CD14-positive monocyte (primary cell): ENCODE data around the gene SCN4B. TPM values are rescaled to one million over a fixed set of nuclear protein-coding genes. Genes with fewer than 3 reads are reported as not detected.
A peak's percentile ranks its signal among the peaks of the same experiment; 100 is the strongest.

Source experiments
- DNase-seq, 3 donors: peaks; one replicate each; pipeline ENCODE4 v3.0.0-alpha.2; 2011 to 2022
- H2AFZ ChIP-seq: 2 replicates; pipeline ENCODE4 v1.6.0; 2012; ENCODE audit warnings: mild to moderate bottlenecking, low read depth, low read length, inconsistent platforms; ENCODE audit not compliant: insufficient read depth, poor library complexity, severe bottlenecking
- H3K27ac ChIP-seq, 2 donors: 1 replicate in 1 of 2; 2 replicates in 1 of 2; pipeline ENCODE4 v1.5.1; 2012 to 2013; ENCODE audit warnings: low read length in 2 of 2, control low read depth in 1 of 2, inconsistent platforms in 1 of 2, low read depth in 1 of 2, mild to moderate bottlenecking in 1 of 2
- H3K27me3 ChIP-seq, 2 donors: one replicate each; pipeline versions ENCODE4 v1.6.0 to v1.6.1; 2011 to 2013; ENCODE audit warnings: low read length in 2 of 2; ENCODE audit not compliant: control insufficient read depth in 2 of 2, insufficient read depth in 2 of 2
- H3K36me3 ChIP-seq, 2 donors: replicated peaks in 1 of 2; 1 replicate in 1 of 2; 2 replicates in 1 of 2; pipeline versions ENCODE4 v1.5.1 to v1.6.1; 2012 to 2013; ENCODE audit warnings: low read length in 2 of 2, control low read depth in 1 of 2, inconsistent platforms in 1 of 2, mild to moderate bottlenecking in 1 of 2; ENCODE audit not compliant: insufficient read depth in 2 of 2, control insufficient read depth in 1 of 2
- H3K4me1 ChIP-seq, 2 donors: 1 replicate in 1 of 2; 2 replicates in 1 of 2; pipeline versions ENCODE4 v1.5.1 to v1.6.1; 2012 to 2013; ENCODE audit warnings: low read length in 2 of 2, control low read depth in 1 of 2, inconsistent platforms in 1 of 2, mild to moderate bottlenecking in 1 of 2, moderate library complexity in 1 of 2; ENCODE audit not compliant: insufficient read depth in 2 of 2, control insufficient read depth in 1 of 2
- H3K4me2 ChIP-seq: replicated peaks from 2 replicates; pipeline ENCODE3; 2012; ENCODE audit warnings: low read length, moderate library complexity, mild to moderate bottlenecking; ENCODE audit not compliant: poor library complexity, severe bottlenecking; ENCODE audit errors: extremely low read depth
- H3K4me3 ChIP-seq, 3 experiments: fragments of 200-600 bp in 1 of 3; sonication (generic) in 1 of 3; replicated peaks in 1 of 3; 1 replicate in 2 of 3; 2 replicates in 1 of 3; pipeline ENCODE4 v1.5.1; 2011 to 2013; ENCODE audit warnings: low read length in 3 of 3, mild to moderate bottlenecking in 3 of 3, control low read depth in 2 of 3, low read depth in 2 of 3, inconsistent platforms in 1 of 3, moderate library complexity in 1 of 3
- H3K79me2 ChIP-seq: 2 replicates; pipeline ENCODE4 v1.6.0; 2012; ENCODE audit warnings: mild to moderate bottlenecking, control low read depth, inconsistent platforms, low read length, moderate library complexity; ENCODE audit not compliant: insufficient read depth
- H3K9ac ChIP-seq: 2 replicates; pipeline ENCODE4 v1.6.0; 2017; ENCODE audit warnings: low read length, mild to moderate bottlenecking; ENCODE audit not compliant: insufficient read depth, poor library complexity, severe bottlenecking
- H3K9me3 ChIP-seq, 2 donors: replicated peaks in 1 of 2; 1 replicate in 1 of 2; 2 replicates in 1 of 2; pipeline versions ENCODE4 v1.5.1 to v1.6.1; 2012 to 2013; ENCODE audit warnings: low read length in 2 of 2, control low read depth in 1 of 2; ENCODE audit not compliant: control insufficient read depth in 1 of 2, insufficient read depth in 1 of 2
- H4K20me1 ChIP-seq: 2 replicates; pipeline ENCODE4 v1.6.0; 2012; ENCODE audit warnings: mild to moderate bottlenecking, low read length, control low read depth, moderate library complexity; ENCODE audit not compliant: insufficient read depth
- H3K27ac Mint-ChIP-seq, 7 donors: one replicate each; pipeline ENCODE4 v1.8.0; 2020; ENCODE audit warnings: mild to moderate bottlenecking in 7 of 7, mixed read lengths in 7 of 7, moderate library complexity in 6 of 7, inconsistent platforms in 2 of 7
- H3K27me3 Mint-ChIP-seq, 3 donors: one replicate each; pipeline ENCODE4 v1.8.0; 2021 to 2022; ENCODE audit warnings: low read depth in 3 of 3, mild to moderate bottlenecking in 3 of 3, mixed read lengths in 3 of 3, moderate library complexity in 3 of 3, inconsistent platforms in 1 of 3
- H3K36me3 Mint-ChIP-seq, 2 donors: one replicate each; pipeline ENCODE4 v1.8.0; 2020; ENCODE audit warnings: mixed read lengths in 2 of 2, inconsistent platforms in 1 of 2, mild to moderate bottlenecking in 1 of 2
- H3K4me1 Mint-ChIP-seq: one replicate; pipeline ENCODE4 v1.8.0; 2020; ENCODE audit warnings: mild to moderate bottlenecking, mixed read lengths
- H3K4me3 Mint-ChIP-seq, 2 donors: one replicate each; pipeline ENCODE4 v1.8.0; 2020; ENCODE audit warnings: mild to moderate bottlenecking in 2 of 2, mixed read lengths in 2 of 2, moderate library complexity in 1 of 2
- H3K9me3 Mint-ChIP-seq, 7 donors: one replicate each; pipeline ENCODE4 v1.8.0; 2020 to 2022; ENCODE audit warnings: mixed read lengths in 7 of 7, mild to moderate bottlenecking in 6 of 7, moderate library complexity in 6 of 7, inconsistent platforms in 2 of 7
- whole genome bisulfite sequencing: methylation state at CpG from one replicate; pipeline ENCODE4 v1.1.5; 2013; ENCODE audit warnings: missing lambda C conversion rate; ENCODE audit not compliant: insufficient coverage; 5-methylcytosine and 5-hydroxymethylcytosine counted together
- intact Hi-C, 2 donors: fragments of 100-400 bp; cut with micrococcal nuclease; formaldehyde crosslinking; loops; one replicate each; pipeline versions ENCODE4 v1.15.0 to v1.15.1; 2023
- polyA plus RNA-seq, 3 donors: library from polyadenylated mRNA; depleted of rRNA in 1 of 3; unstranded in 2 of 3; stranded (reverse) in 1 of 3; fragments of 300-500 nt in 2 of 3; fragments of >200 nt in 1 of 3; fragmentation: Illumina TruSeq in 2 of 3; gene quantifications; 1 replicate in 2 of 3; 2 replicates in 1 of 3; pipeline ENCODE4 v1.2.3, GENCODE V29; 2012 to 2021
- TF ChIP-seq, protein P1 (sequence below): fragments of 200-600 bp; IDR thresholded peaks from one replicate; pipeline ENCODE4 v1.8.0; 2022; ENCODE audit warnings: antibody characterized with exemption, mild to moderate bottlenecking

The SCN4B gene
- polyA plus RNA-seq, 3 donors = 0.76 TPM; not detected in 2

GRCh38 chr11:118175993-118176777 is 23.6 kb upstream of the SCN4B start, which contains the start of gene SCN2B:
Gene SCN2B, minus strand, starts transcription at chr11:118176639. Its CDS starts 208 bp downstream, at chr11:118176431.
- no peak for DNase-seq
- Histone ChIP-seq H3K4me3 (no peak within 1 kb of the TSS), H3K4me1 (peaks cover 34 to 38% of the 10 kb centered on the region in 2 donors), H3K36me3 (no peaks in the 10 kb centered on the region), H3K27me3 (no peaks in the 10 kb centered on the region), H3K9me3 (no peaks in the 10 kb centered on the region), H3K79me2 (no peaks in the 10 kb centered on the region), H3K4me2 (no peak within 1 kb of the TSS), H2AFZ (no peak within 1 kb of the TSS), H3K9ac (no peak within 1 kb of the TSS), H4K20me1 (no peaks in the 10 kb centered on the region), H3K27ac (no peak within 1 kb of the TSS)
- H3K36me3 Mint-ChIP-seq = no peaks in the 10 kb centered on the region
- intact Hi-C loops = no loop called here
- peak within 1 kb of the TSS in 3 of 7 donors; percentile 10 to 58 (median 32) for H3K27ac Mint-ChIP-seq
- TF ChIP-seq, protein P1, sequence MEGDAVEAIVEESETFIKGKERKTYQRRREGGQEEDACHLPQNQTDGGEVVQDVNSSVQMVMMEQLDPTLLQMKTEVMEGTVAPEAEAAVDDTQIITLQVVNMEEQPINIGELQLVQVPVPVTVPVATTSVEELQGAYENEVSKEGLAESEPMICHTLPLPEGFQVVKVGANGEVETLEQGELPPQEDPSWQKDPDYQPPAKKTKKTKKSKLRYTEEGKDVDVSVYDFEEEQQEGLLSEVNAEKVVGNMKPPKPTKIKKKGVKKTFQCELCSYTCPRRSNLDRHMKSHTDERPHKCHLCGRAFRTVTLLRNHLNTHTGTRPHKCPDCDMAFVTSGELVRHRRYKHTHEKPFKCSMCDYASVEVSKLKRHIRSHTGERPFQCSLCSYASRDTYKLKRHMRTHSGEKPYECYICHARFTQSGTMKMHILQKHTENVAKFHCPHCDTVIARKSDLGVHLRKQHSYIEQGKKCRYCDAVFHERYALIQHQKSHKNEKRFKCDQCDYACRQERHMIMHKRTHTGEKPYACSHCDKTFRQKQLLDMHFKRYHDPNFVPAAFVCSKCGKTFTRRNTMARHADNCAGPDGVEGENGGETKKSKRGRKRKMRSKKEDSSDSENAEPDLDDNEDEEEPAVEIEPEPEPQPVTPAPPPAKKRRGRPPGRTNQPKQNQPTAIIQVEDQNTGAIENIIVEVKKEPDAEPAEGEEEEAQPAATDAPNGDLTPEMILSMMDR = no peak
- H3K4me1 Mint-ChIP-seq = peaks cover 41% of the 10 kb centered on the region
- peaks cover 6 to 15% (median 11%) of the 10 kb centered on the region in 3 donors for H3K27me3 Mint-ChIP-seq
- H3K9me3 Mint-ChIP-seq = no peaks in the 10 kb centered on the region
- 94% methylated on average over 8 of the region's 14 CpGs for WGBS
- peak within 1 kb of the TSS in 1 of 2 donors; percentile 17 for H3K4me3 Mint-ChIP-seq

DNA sequence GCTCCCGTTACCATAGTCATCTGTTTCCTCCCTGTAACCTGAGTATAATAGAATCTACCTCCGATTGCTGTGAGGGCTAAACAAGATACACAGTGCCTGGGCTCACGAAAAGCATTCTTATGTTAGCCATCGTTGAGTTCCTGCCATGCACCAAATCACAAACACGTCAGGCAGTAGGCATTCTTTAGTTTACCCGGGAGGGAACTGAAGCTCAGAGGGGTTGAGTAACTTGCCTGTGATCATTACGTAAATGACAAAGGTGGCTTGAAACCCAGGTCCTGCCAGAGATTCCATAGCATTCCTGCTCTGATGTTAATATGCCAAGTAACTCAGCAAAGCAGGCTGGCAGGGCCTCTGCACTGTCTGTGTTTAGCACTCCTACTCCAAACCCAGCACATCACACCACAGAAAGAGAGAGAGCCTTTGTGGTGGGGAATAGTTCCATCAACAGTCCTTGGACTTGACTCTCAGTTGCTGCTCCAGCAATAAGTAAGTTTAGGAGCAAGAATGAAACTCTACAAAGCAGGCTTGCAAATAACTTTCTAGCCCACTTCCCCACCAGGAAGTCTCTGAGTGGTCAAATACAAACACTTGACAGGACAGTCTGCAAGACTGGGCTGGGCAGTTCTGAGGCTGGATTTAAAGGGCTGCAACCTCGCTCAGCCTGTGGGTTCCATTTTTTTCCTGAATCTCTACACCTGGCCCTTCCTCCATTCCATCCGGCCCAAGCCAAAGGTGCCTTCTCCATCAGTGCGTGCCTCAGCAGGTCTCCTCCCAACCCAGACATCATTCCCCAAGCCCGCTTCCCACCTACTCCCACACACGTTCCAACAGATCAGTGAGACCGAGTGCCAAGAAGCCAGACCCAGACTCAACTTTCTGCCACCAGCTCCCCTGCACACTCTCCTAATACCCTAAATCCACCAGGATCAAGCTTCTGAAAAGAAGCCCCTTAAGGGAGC is 22.7 kb upstream of the SCN4B start:
- Mint-ChIP-seq H3K4me3 (peak overlapping the region in 1 of 2 donors; percentile 17), H3K27me3 (peaks cover 6 to 13% (median 11%) of the 10 kb centered on the region in 3 donors), H3K27ac (peak overlapping the region in 1 of 7 donors; percentile 38), H3K4me1 (peaks cover 33% of the 10 kb centered on the region), H3K9me3 (no peaks in the 10 kb centered on the region), H3K36me3 (no peaks in the 10 kb centered on the region)
- Histone ChIP-seq H3K4me3 (no peak overlapping the region), H3K4me1 (peaks cover 26 to 30% of the 10 kb centered on the region in 2 donors), H2AFZ (peak overlapping the region; percentile 29), H3K36me3 (no peaks in the 10 kb centered on the region), H4K20me1 (no peaks in the 10 kb centered on the region), H3K27ac (no peak overlapping the region), H3K9me3 (no peaks in the 10 kb centered on the region), H3K9ac (no peak overlapping the region), H3K4me2 (no peak overlapping the region), H3K79me2 (no peaks in the 10 kb centered on the region), H3K27me3 (no peaks in the 10 kb centered on the region)
- TF ChIP-seq, protein P1 = no peak
- intact Hi-C loops = no loop called here
- peak in 2 of 3 donors; percentile 16 to 27 for DNase-seq
- 66% methylated on average over 10 of the region's 13 CpGs for WGBS
